A673 (cell line): ENCODE data around the gene RAPGEF4.

ENCODE experiments used
- CTCF ChIP-seq: fragments of 300-800, 200-600 bp; sonication (generic); conservative IDR thresholded peaks from 2 replicates; pipeline ENCODE4 v1.5.1; 2017; ENCODE audit warnings: low read depth, mild to moderate bottlenecking, antibody characterized with exemption, low read length, moderate library complexity, mixed read lengths
- EZH2 ChIP-seq: fragments of 200-600 bp; sonication (generic); IDR thresholded peaks from 2 replicates; pipeline ENCODE4 v1.6.1; 2017; ENCODE audit warnings: borderline replicate concordance, low read depth, mild to moderate bottlenecking, mixed read lengths, antibody characterized with exemption, low read length; ENCODE audit not compliant: poor library complexity, severe bottlenecking

- TF ChIP-seq CTCF, result no peak
- no peak for TF ChIP-seq EZH2
Observed at GRCh38 chr2:172830482-172830881, 94.8 kb downstream of the RAPGEF4 start.
